Activated T-cell treated with anti-CD3 and anti-CD28 coated beads, Interleukin-2, amount 50 U/mL, for 24 hours (primary cell): ENCODE measurements around the gene OR52H1.

Experiments
- DNase-seq: peaks from one replicate; pipeline ENCODE4 v3.0.0-alpha.2; 2020
- H3K27ac Mint-ChIP-seq: 2 replicates; pipeline ENCODE4 v1.8.0; 2020; ENCODE audit warnings: mild to moderate bottlenecking, mixed read lengths
- H3K27me3 Mint-ChIP-seq: 2 replicates; pipeline ENCODE4 v1.8.0; 2020; ENCODE audit warnings: mixed read lengths
- H3K36me3 Mint-ChIP-seq: 2 replicates; pipeline ENCODE4 v1.8.0; 2020; ENCODE audit warnings: low read depth, mixed read lengths
- H3K4me1 Mint-ChIP-seq: 2 replicates; pipeline ENCODE4 v1.8.0; 2020; ENCODE audit warnings: low read depth, mixed read lengths
- H3K4me3 Mint-ChIP-seq: 2 replicates; pipeline ENCODE4 v1.8.0; 2020; ENCODE audit warnings: mild to moderate bottlenecking, moderate library complexity, mixed read lengths
- H3K9me3 Mint-ChIP-seq: 2 replicates; pipeline ENCODE4 v1.8.0; 2020; ENCODE audit warnings: mixed read lengths

The OR52H1 gene

DNA sequence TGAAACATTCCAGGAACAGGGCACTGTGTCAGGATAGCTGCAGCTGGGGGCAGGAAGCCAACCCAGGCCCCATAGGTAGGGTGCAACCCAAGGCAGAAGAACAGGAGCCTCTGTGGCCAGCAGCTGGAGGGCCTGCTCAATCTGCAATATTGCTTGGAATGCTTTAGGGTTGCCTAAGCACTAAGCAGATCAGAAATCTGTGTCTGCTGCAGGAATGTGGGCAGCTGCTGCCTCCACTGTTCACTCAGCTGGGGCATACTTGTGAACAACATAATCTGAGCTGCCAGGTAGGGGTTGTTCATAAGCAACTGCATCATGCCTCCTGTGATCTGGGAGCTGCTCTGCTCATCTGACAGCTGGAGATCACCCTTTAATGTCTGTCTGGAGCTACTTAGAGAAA, 33.5 kb downstream of the OR52H1 start:
- H3K9me3 Mint-ChIP-seq: no peaks in the 10 kb centered on the region
- no peaks in the 10 kb centered on the region for H3K4me1 Mint-ChIP-seq
- no peak overlapping the region for H3K4me3 Mint-ChIP-seq
- no peaks in the 10 kb centered on the region for H3K27me3 Mint-ChIP-seq
- no peaks in the 10 kb centered on the region for H3K36me3 Mint-ChIP-seq
- DNase-seq: no peak
- no peak overlapping the region for H3K27ac Mint-ChIP-seq

DNA sequence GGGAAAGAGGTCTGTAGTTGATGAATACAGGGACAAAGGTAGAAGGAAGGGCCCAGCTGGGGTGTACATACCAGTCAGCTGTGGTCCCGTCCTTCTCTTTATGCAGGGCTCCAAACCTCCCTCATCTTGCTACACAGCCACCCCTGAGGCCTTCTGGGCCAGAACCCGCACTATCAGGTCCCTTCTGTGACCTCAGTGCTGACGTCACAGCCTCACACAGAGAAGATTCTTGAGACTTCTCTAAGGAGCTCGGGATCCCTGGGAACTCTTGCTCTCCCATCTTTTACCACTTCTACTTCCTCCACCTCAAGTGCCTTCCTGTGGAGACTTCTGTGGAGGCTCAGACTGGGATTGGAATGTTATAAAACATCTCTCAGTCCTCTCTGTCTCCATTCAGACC, 38.5 kb downstream of the OR52H1 start, which contains the start of gene UBQLN3:
TSS of gene UBQLN3 (minus strand) at position 155 of the 400 bp plus-strand sequence. CDS start 399 bp downstream, outside the sequence.
- DNase-seq: no peak
- Mint-ChIP-seq H3K4me3 (no peak within 1 kb of the TSS), H3K27ac (no peak within 1 kb of the TSS), H3K9me3 (no peaks in the 10 kb centered on the region), H3K27me3 (peaks cover 8% of the 10 kb centered on the region), H3K36me3 (no peaks in the 10 kb centered on the region), H3K4me1 (no peaks in the 10 kb centered on the region)

DNA sequence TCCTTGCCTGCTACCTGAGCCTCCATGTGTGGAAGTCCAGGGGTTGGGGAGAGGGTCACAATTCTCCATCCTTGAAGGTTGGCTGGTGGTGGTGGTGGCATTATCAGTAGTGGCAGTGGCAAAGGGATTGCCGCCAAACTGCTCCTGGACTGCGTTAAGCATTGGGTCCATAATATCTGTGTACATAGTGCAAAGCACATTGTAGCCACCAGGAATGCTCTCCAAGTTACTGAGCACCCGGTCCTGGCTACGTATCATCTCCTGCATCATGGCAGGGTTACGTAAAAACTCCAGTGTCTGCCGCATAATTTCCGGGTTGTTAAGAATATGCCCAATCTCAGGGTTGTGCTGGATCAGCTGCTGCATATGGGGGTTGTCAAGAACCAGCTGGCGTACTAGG, 39.7 kb downstream of the OR52H1 start:
- H3K9me3 Mint-ChIP-seq: no peaks in the 10 kb centered on the region
- no peaks in the 10 kb centered on the region for H3K4me1 Mint-ChIP-seq
- H3K27ac Mint-ChIP-seq: no peak overlapping the region
- H3K4me3 Mint-ChIP-seq: no peak overlapping the region
- no peak for DNase-seq
- peaks cover 8% of the 10 kb centered on the region for H3K27me3 Mint-ChIP-seq
- no peaks in the 10 kb centered on the region for H3K36me3 Mint-ChIP-seq

DNA sequence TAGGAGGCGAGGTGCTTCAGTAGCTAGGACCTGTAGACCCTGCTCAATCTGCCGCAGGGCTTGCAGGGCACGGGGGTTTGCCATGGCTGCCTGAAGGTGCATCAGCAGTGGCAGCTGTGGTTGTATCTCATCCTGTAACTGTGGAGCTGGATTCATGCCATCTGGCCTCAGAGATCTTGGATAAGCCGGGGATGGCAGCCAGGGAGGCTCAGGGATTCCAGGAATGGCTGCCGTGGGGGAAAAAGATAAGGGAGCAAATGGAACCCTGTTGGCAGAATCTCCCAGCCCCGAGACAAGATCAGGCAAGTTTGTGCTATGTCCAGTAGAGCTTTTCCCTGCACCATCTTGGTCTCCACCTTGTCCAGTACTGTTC, 40.4 kb downstream of the OR52H1 start:
- Mint-ChIP-seq H3K36me3 (no peaks in the 10 kb centered on the region), H3K4me3 (no peak overlapping the region), H3K27ac (no peak overlapping the region), H3K27me3 (peaks cover 8% of the 10 kb centered on the region), H3K9me3 (no peaks in the 10 kb centered on the region), H3K4me1 (no peaks in the 10 kb centered on the region)
- no peak for DNase-seq

DNA sequence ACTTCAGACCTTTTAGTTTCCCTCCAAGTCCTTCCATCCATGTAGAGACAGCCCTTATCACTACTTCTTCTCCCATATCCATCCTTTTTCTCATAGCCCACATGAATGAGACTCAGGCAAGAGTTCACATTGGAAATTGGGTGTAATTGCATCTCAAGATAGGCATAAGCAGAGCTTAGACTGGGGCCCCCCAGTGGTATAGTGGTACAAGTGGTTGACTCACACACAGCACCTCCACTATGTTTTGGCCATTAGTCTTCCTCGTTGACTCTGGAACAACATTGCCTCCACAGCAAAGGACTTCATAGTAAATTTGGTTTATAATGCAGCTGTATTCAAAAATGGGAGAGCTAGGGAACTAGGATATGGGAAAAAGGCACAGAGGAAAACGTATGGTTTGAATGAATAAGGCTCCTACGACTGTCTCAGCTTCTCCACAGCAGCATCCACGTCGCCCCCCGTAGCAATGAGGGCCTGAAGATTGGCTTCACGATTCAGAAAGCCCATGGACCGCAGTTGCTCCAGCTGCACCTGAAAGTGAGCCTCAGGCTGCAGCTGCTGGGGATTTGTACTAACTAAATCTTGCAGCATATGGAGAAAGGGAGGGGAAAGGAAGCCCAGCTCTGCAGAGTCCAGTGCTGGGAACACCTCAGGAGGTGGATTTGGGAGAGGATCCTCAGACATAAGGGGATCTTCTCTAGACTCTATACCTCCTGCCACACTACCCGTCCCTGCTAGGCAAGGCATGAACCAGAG, 41.0 kb downstream of the OR52H1 start:
- peaks cover 8% of the 10 kb centered on the region for H3K27me3 Mint-ChIP-seq
- no peak overlapping the region for H3K27ac Mint-ChIP-seq
- no peaks in the 10 kb centered on the region for H3K4me1 Mint-ChIP-seq
- H3K4me3 Mint-ChIP-seq: no peak overlapping the region
- no peak for DNase-seq
- H3K36me3 Mint-ChIP-seq: no peaks in the 10 kb centered on the region
- no peaks in the 10 kb centered on the region for H3K9me3 Mint-ChIP-seq

DNA sequence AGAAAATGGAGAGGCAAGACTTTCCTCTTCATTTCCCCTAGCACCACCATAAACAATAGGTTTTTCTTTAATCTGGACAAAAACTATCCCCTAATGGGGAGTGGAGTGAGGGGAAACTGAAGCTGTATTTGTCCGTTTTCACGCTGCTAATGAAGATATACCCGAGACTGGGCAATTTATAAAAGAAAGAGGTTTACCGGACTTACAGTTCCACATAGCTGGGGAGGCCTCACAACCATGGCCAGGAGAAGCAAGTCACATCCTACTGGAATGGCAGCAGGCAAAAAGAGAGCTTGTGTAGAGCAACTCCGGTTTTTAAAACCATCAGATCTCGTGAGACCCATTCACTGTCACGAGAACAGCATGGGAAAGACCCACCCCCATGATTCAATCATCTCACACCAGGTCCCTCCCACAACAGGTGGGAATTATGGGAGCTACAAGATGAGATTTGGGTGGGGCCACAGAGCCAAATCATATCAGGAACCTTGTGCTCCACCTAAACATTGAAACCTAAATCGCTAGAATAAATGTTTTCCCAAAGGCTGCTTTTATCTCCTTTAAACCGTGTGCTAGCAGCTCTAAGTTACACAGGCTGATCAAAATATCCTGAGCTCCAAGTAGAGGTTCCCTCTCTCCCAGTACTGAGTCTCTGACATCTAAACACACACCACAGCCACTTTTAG, 42.8 kb downstream of the OR52H1 start:
- Mint-ChIP-seq H3K9me3 (no peaks in the 10 kb centered on the region), H3K27me3 (peaks cover 13% of the 10 kb centered on the region), H3K4me3 (no peak overlapping the region), H3K27ac (no peak overlapping the region), H3K4me1 (no peaks in the 10 kb centered on the region), H3K36me3 (no peaks in the 10 kb centered on the region)
- DNase-seq: no peak

DNA sequence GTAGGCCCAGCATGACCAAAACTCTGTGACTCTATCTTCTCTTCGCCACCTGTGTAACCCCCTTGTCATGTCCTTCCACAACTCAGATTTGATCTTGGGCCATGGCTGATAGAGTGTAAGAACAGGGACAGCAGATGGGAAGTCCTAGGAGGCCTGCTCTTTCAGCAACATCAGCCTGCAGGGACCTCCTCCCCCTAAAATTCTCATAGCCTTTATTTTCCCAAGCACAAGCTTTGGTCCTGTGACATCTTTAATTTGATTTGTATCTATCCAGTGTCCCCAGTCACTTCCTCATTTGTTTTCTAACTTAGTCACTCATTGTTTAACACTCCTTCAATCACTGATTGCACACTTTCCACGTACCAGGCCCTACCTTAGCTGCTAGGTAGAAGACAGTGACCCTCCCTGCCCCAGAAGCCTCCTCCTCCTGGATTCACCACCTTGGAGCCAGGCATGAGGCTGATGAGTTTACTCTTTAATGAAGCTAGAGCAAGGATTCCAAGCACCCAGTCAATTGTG, 43.9 kb downstream of the OR52H1 start:
- no peak for DNase-seq
- Mint-ChIP-seq H3K9me3 (no peaks in the 10 kb centered on the region), H3K4me3 (no peak overlapping the region), H3K4me1 (no peaks in the 10 kb centered on the region), H3K27me3 (peaks cover 13% of the 10 kb centered on the region), H3K27ac (no peak overlapping the region), H3K36me3 (no peaks in the 10 kb centered on the region)

DNA sequence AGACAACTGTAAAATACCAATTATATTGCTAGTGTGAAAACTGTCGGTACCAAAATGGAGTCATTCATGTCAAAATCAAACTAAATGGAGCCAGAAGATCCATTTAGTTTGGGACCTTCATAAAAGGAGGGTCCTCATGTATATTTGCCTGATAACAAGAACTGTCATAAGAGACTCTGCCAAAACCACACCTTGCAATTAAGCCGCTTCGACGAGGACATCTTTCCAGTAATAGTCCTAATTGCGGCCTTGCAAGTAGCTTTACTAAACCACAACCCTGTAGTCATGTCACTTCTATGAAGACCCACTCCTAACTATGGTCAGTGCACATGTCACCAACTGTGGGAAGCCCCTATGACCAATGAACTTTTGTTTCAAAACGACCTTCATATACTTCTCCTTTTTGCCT, 47.9 kb downstream of the OR52H1 start:
- no peak for DNase-seq
- H3K27ac Mint-ChIP-seq: no peak overlapping the region
- no peaks in the 10 kb centered on the region for H3K36me3 Mint-ChIP-seq
- H3K9me3 Mint-ChIP-seq: no peaks in the 10 kb centered on the region
- peaks cover 7% of the 10 kb centered on the region for H3K27me3 Mint-ChIP-seq
- H3K4me1 Mint-ChIP-seq: no peaks in the 10 kb centered on the region
- H3K4me3 Mint-ChIP-seq: no peak overlapping the region

DNA sequence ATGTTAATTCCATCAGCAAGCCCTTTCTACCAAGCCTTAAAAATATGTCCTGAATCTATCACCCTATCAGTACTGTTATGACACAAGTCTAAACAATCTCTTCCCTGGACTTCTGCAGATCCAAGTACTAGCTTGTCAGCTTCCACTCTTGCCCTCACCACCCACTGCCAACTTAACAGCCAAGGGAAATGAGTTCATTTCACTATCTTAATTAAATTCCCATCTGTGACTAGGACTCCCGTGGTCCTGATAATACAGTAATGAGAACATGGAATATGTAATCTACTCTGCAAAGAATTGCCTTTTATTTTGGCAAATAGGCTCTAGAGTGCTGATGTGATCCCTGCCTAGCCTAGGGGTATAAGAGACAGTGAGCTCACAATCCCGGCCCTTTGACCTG, 48.7 kb downstream of the OR52H1 start:
- Mint-ChIP-seq H3K27me3 (peaks cover 5% of the 10 kb centered on the region), H3K4me3 (no peak overlapping the region), H3K27ac (no peak overlapping the region), H3K9me3 (no peaks in the 10 kb centered on the region), H3K4me1 (no peaks in the 10 kb centered on the region), H3K36me3 (no peaks in the 10 kb centered on the region)
- no peak for DNase-seq
